H1 (cell line): Measurements from ENCODE around the gene BARHL1. TPM values are rescaled to one million over a fixed set of nuclear protein-coding genes. Genes with fewer than 3 reads are reported as not detected.

ENCODE experiments used
- CTCF ChIA-PET: fragments of 300-600 bp; sonication (Branson Sonifier 250); formaldehyde crosslinking; loops from one replicate; lab custom pipeline; 2021; ENCODE audit not compliant: partially characterized antibody; lab: Charles Lee
- POLR2A ChIA-PET: fragments of 300-600 bp; sonication (Branson Sonifier 250); formaldehyde crosslinking; loops from one replicate; lab custom pipeline; 2021; ENCODE audit warnings: inconsistent platforms; ENCODE audit not compliant: partially characterized antibody; lab: Charles Lee
- DNase-seq, 2 experiments: peaks; one replicate each; pipeline versions ENCODE4 v3.0.0 to v3.0.0-alpha.2; 2010 to 2022; ENCODE audit warnings: low spot score in 2 of 2, low read depth in 1 of 2, mixed read lengths in 1 of 2
- FAIRE-seq: peaks from 2 replicates; lab custom pipeline; 2011; peaks lifted over from hg19 to GRCh38; lab: Jason Lieb, UNC
- H2AFZ ChIP-seq: 2 replicates; pipeline ENCODE4 v1.8.1; 2012; ENCODE audit warnings: low read length, inconsistent platforms
- H2AK5ac ChIP-seq: 2 replicates; pipeline ENCODE4 v1.6.1; 2013; ENCODE audit warnings: low read depth, low read length
- H2BK120ac ChIP-seq: replicated peaks from 2 replicates; pipeline ENCODE3; 2013; ENCODE audit warnings: low read depth, low read length, inconsistent platforms
- H2BK12ac ChIP-seq: 2 replicates; pipeline ENCODE4 v1.6.1; 2013; ENCODE audit warnings: low read depth, low read length
- H2BK15ac ChIP-seq: 2 replicates; pipeline ENCODE4 v1.6.1; 2013; ENCODE audit warnings: low read length
- H2BK20ac ChIP-seq: 2 replicates; pipeline ENCODE4 v1.6.1; 2013; ENCODE audit warnings: low read length
- H2BK5ac ChIP-seq: 2 replicates; pipeline ENCODE4 v1.6.1; 2013; ENCODE audit warnings: low read depth, low read length
- H3K14ac ChIP-seq: 2 replicates; pipeline ENCODE4 v1.6.1; 2013; ENCODE audit warnings: inconsistent platforms; ENCODE audit not compliant: insufficient read length
- H3K18ac ChIP-seq: 2 replicates; pipeline ENCODE4 v1.6.1; 2013; ENCODE audit warnings: low read length; ENCODE audit errors: extremely low read depth
- H3K23ac ChIP-seq: 2 replicates; pipeline ENCODE4 v1.6.1; 2013; ENCODE audit warnings: inconsistent platforms; ENCODE audit not compliant: insufficient read length
- H3K23me2 ChIP-seq: 2 replicates; pipeline ENCODE4 v1.6.1; 2013; ENCODE audit warnings: low read depth, low read length
- H3K27ac ChIP-seq: 2 replicates; pipeline ENCODE4 v1.6.1; 2011; ENCODE audit warnings: low read depth, low read length, inconsistent platforms
- H3K27me3 ChIP-seq, 4 experiments: replicated peaks in 1 of 4; 1 replicate in 1 of 4; 2 replicates in 3 of 4; pipeline versions ENCODE4 v1.6.1 to v1.8.1; 2011 to 2013; ENCODE audit warnings: low read length in 3 of 4, mild to moderate bottlenecking in 3 of 4, inconsistent platforms in 2 of 4, mixed read lengths in 2 of 4, moderate library complexity in 1 of 4; ENCODE audit not compliant: control insufficient read depth in 3 of 4, insufficient read depth in 3 of 4; ENCODE audit errors: extremely low read depth in 1 of 4
- H3K36me3 ChIP-seq, 4 experiments: 2 replicates each; pipeline versions ENCODE4 v1.6.1 to v1.8.1; 2011 to 2013; ENCODE audit warnings: mild to moderate bottlenecking in 4 of 4, low read length in 3 of 4, moderate library complexity in 2 of 4, control low read depth in 1 of 4, inconsistent platforms in 1 of 4; ENCODE audit not compliant: insufficient read depth in 4 of 4, control insufficient read depth in 2 of 4
- H3K4ac ChIP-seq: replicated peaks from 2 replicates; pipeline ENCODE3; 2013; ENCODE audit warnings: low read length, low read depth, mixed read lengths, inconsistent platforms; ENCODE audit not compliant: insufficient read length
- H3K4me1 ChIP-seq, 4 experiments: replicated peaks in 1 of 4; 1 replicate in 1 of 4; 2 replicates in 3 of 4; pipeline versions ENCODE4 v1.6.1 to v1.8.1; 2011 to 2013; ENCODE audit warnings: low read length in 3 of 4, inconsistent platforms in 2 of 4, mixed read lengths in 1 of 4; ENCODE audit not compliant: insufficient read depth in 4 of 4, control insufficient read depth in 3 of 4
- H3K4me2 ChIP-seq, 2 experiments: 2 replicates each; pipeline versions ENCODE4 v1.6.1 to v1.8.1; 2011 to 2013; ENCODE audit warnings: low read depth in 2 of 2, low read length in 2 of 2, control low read depth in 1 of 2, inconsistent platforms in 1 of 2, mild to moderate bottlenecking in 1 of 2; ENCODE audit not compliant: insufficient read depth in 1 of 2
- H3K4me3 ChIP-seq, 4 experiments: fragments of 200-600, 300-600 bp in 1 of 4; sonication (generic), shearing (Covaris generic), sonication (Bioruptor Twin) in 1 of 4; 2 replicates each; pipeline versions ENCODE4 v1.5.1 to v1.8.1; 2011 to 2016; ENCODE audit warnings: low read length in 4 of 4, low read depth in 3 of 4, control low read depth in 2 of 4, inconsistent platforms in 2 of 4, mild to moderate bottlenecking in 2 of 4, mixed read lengths in 1 of 4, moderate library complexity in 1 of 4; ENCODE audit not compliant: insufficient read depth in 2 of 4; ENCODE audit errors: extremely low read depth in 1 of 4
- H3K56ac ChIP-seq: replicated peaks from 2 replicates; pipeline ENCODE3; 2013; ENCODE audit warnings: low read depth, mild to moderate bottlenecking, mixed read lengths, low read length, inconsistent platforms; ENCODE audit not compliant: insufficient read length
- H3K79me1 ChIP-seq: 2 replicates; pipeline ENCODE4 v1.6.1; 2013; ENCODE audit warnings: low read depth, low read length, control low read depth
- H3K79me2 ChIP-seq, 2 experiments: 2 replicates each; pipeline versions ENCODE4 v1.6.1 to v1.8.1; 2012 to 2013; ENCODE audit warnings: low read length in 2 of 2, mild to moderate bottlenecking in 2 of 2, inconsistent platforms in 1 of 2; ENCODE audit not compliant: insufficient read depth in 2 of 2, control insufficient read depth in 1 of 2
- H3K9ac ChIP-seq, 4 experiments: replicated peaks in 1 of 4; 1 replicate in 1 of 4; 2 replicates in 3 of 4; pipeline versions ENCODE4 v1.6.1 to v1.8.1; 2011 to 2013; ENCODE audit warnings: low read depth in 3 of 4, low read length in 3 of 4, control low read depth in 2 of 4, mild to moderate bottlenecking in 2 of 4, moderate library complexity in 2 of 4, inconsistent platforms in 1 of 4; ENCODE audit errors: extremely low read depth in 1 of 4
- H3K9me3 ChIP-seq, 2 experiments: 2 replicates each; pipeline versions ENCODE4 v1.6.1 to v1.8.1; 2012 to 2013; ENCODE audit warnings: mild to moderate bottlenecking in 2 of 2, moderate library complexity in 2 of 2, control low read depth in 1 of 2, inconsistent platforms in 1 of 2, low read depth in 1 of 2, low read length in 1 of 2, mixed read lengths in 1 of 2; ENCODE audit not compliant: insufficient read depth in 2 of 2
- H4K20me1 ChIP-seq, 2 experiments: replicated peaks in 1 of 2; 2 replicates each; pipeline versions ENCODE3 to v1.8.1; 2011 to 2013; ENCODE audit warnings: inconsistent platforms in 2 of 2, low read length in 2 of 2, mild to moderate bottlenecking in 1 of 2; ENCODE audit not compliant: insufficient read depth in 2 of 2, control insufficient read depth in 1 of 2
- H4K5ac ChIP-seq: 2 replicates; pipeline ENCODE4 v1.6.1; 2013; ENCODE audit warnings: low read length, low read depth, mixed read lengths, inconsistent platforms; ENCODE audit not compliant: insufficient read length
- H4K8ac ChIP-seq: 2 replicates; pipeline ENCODE4 v1.8.0; 2013; ENCODE audit warnings: mild to moderate bottlenecking, moderate library complexity, low read length, inconsistent platforms; ENCODE audit not compliant: insufficient read depth; ENCODE audit errors: extremely low read depth
- H4K91ac ChIP-seq: replicated peaks from 2 replicates; pipeline ENCODE3; 2013; ENCODE audit warnings: low read length, mixed read lengths, inconsistent platforms; ENCODE audit not compliant: insufficient read length
- BCL11A ChIP-seq, 2 experiments: IDR thresholded peaks; one replicate each; pipeline ENCODE4 v1.6.1; 2011; ENCODE audit warnings: low read depth in 2 of 2, low read length in 2 of 2, mild to moderate bottlenecking in 2 of 2
- CEBPB ChIP-seq: IDR thresholded peaks from 2 replicates; pipeline ENCODE4 v1.6.1; 2012; ENCODE audit warnings: low read depth, low read length
- CTBP2 ChIP-seq: IDR thresholded peaks from 2 replicates; pipeline ENCODE4 v1.7.0; 2011; ENCODE audit warnings: borderline replicate concordance, mild to moderate bottlenecking, moderate library complexity, mixed read lengths, low read length; ENCODE audit not compliant: insufficient read depth, insufficient read length
- HDAC6 ChIP-seq: IDR thresholded peaks from one replicate; pipeline ENCODE4 v1.7.1; 2012; ENCODE audit warnings: low read depth, mild to moderate bottlenecking, inconsistent platforms, low read length, moderate library complexity
- RNF2 ChIP-seq: fragments of 200-900, 300-1000 bp; sonication (generic); IDR thresholded peaks from 2 replicates; pipeline ENCODE4 v1.7.1; 2016; ENCODE audit warnings: borderline replicate concordance, low read depth, mild to moderate bottlenecking, antibody characterized with exemption, low read length; ENCODE audit not compliant: poor library complexity, severe bottlenecking; ENCODE audit errors: missing control alignments
- SAP30 ChIP-seq: fragments of 300-600 bp; sonication (generic); IDR thresholded peaks from 2 replicates; pipeline ENCODE4 v1.7.1; 2012; ENCODE audit warnings: low read length, moderate library complexity, mild to moderate bottlenecking, inconsistent platforms; ENCODE audit not compliant: insufficient read depth, insufficient replicate concordance
- TEAD4 ChIP-seq: IDR thresholded peaks from 2 replicates; pipeline ENCODE4 v1.6.1; 2012; ENCODE audit warnings: low read depth, low read length, inconsistent platforms, mixed read lengths
- WGBS, 2 experiments: shearing (Covaris generic) in 1 of 2; methylation state at CpG; one replicate each; pipeline versions ENCODE4 v1.1.6 to v1.1.7; 2013 to 2015; ENCODE audit warnings: low lambda C conversion rate in 2 of 2, mixed read lengths in 2 of 2, inconsistent platforms in 1 of 2, low coverage in 1 of 2, missing lambda C conversion rate in 1 of 2; ENCODE audit not compliant: insufficient replicate concordance in 2 of 2, insufficient coverage in 1 of 2, insufficient read length in 1 of 2; ENCODE audit errors: extremely low coverage in 1 of 2, missing lambda C conversion rate in 1 of 2; 5-methylcytosine and 5-hydroxymethylcytosine counted together
- polyA plus RNA-seq, 7 experiments: library from polyadenylated mRNA; depleted of rRNA in 3 of 7; stranded (reverse) in 5 of 7; unstranded in 2 of 7; fragments of >200 nt in 5 of 7; fragments of 200-250 nt in 2 of 7; gene quantifications; 1 replicate in 5 of 7; 2 replicates in 1 of 7; 4 replicates in 1 of 7; pipeline versions ENCODE4 v1.2.1 to v1.2.3, GENCODE V29; 2011 to 2013; ENCODE audit warnings: missing spikeins in 2 of 7, mixed read lengths in 2 of 7
- total RNA-seq: library from RNA; stranded (reverse); fragmentation: NEBNext Ultra II Directional; extraction: Animal tissue kit (Norgen Biotek cat#: 25700); gene quantifications from 2 replicates; pipeline ENCODE4 v1.2.1, GENCODE V29; 2021

BARHL1 gene
- total and polyA plus RNA-seq, 2 of the 8 experiments (the other 6 are each of a cell fraction or from before 2014, with no cell fraction given), result not detected

DNA sequence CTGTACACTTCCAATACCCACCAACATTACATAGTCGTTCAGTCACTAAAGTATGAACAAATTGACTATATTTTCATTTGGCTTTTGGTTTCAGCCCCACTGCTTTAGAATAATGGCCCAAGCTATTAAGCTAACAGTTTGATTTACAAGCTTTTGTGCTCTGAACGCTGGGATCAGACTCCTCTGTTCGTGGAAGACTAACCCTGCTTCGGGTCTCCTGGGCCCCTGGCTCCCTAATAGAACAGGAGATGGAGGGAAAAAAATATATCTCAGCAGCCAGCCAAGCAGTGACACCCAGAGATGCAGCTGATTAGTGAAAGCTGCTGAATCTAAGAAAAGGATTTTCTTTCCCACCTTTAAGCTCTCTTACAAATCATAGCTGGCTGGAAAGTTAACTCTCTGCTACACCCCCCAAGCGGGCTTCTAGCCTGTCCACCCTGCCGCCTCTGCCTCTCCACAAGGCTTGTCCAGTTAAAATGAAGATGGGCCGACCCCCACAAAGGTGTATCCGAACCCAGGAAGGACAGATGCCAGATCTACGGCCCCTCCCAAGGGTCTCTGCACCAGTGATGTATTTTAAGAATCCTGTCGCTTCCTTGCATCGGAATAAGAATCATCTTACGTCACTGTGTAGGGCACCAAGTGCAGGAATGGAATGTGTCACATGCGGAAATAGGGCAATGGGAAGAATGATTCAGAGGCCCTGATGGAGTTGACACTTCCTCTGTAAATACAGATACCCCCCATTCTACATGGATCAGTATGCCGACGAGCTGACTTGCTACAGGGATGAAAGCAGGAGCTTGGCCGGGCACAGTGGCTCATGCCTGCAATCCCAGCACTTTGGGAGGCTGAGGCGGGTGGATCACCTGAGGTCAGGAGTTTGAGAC, 33.4 kb upstream of the BARHL1 start:
- H3K18ac ChIP-seq, result no peak overlapping the region
- H3K56ac ChIP-seq, result no peak overlapping the region
- no peak overlapping the region for H3K9ac ChIP-seq
- no peak overlapping the region for H2BK120ac ChIP-seq
- H2BK5ac ChIP-seq, result no peak overlapping the region
- no peak overlapping the region for H3K23ac ChIP-seq
- no peak overlapping the region for H4K91ac ChIP-seq
- H4K5ac ChIP-seq, result no peak overlapping the region
- H3K4me1 ChIP-seq, result peaks cover 0 to 4% (median 4%) of the 10 kb centered on the region in 4 experiments; a peak in 4 of 7 replicates
- no peaks in the 10 kb centered on the region for H3K79me1 ChIP-seq
- H3K4me2 ChIP-seq, result no peak overlapping the region
- TF ChIP-seq CEBPB (no peak), SAP30 (no peak), HDAC6 (no peak), CTBP2 (no peak), TEAD4 (no peak), RNF2 (no peak), BCL11A (IDR thresholded peaks at IDR 0.05; ENCODE audit: low read depth in 2 of 2, low read length in 2 of 2) (no peak)
- TF ChIP-seq, all 59 proteins: peak for 0
- Histone ChIP-seq H2BK12ac (no peak overlapping the region), H3K36me3 (no peaks in the 10 kb centered on the region), H4K20me1 (no peaks in the 10 kb centered on the region), H3K79me2 (no peaks in the 10 kb centered on the region), H3K4ac (no peak overlapping the region), H4K8ac (no peak overlapping the region), H2BK15ac (no peak overlapping the region), H2BK20ac (no peak overlapping the region), H3K23me2 (peaks cover 4% of the 10 kb centered on the region; the same call in 1 of the 2 replicates), H3K14ac (no peak overlapping the region), H3K9me3 (no peaks in the 10 kb centered on the region), H2AK5ac (no peak overlapping the region), H2AFZ (no peak overlapping the region), H3K27ac (no peak overlapping the region), H3K27me3 (no peaks in the 10 kb centered on the region), H3K4me3 (no peak overlapping the region)
- ChIA-PET CTCF (interaction anchor here (0.6 to 5.7 kb wide), 9 partner anchors 10 to 1387 kb away, joined by 3 to 66 read pairs (median 4); no protein-coding TSS in a partner anchor), POLR2A (no interaction called here)
- no peak for FAIRE-seq
- DNase-seq, result no peak
- WGBS, 2 experiments, result 87% methylated on average over 17 of the region's 17 CpGs; no CpG with 5 or more reads in 1 of the 2 experiments
